ENCODE data around the gene USP24.

Gene USP24

DNA sequence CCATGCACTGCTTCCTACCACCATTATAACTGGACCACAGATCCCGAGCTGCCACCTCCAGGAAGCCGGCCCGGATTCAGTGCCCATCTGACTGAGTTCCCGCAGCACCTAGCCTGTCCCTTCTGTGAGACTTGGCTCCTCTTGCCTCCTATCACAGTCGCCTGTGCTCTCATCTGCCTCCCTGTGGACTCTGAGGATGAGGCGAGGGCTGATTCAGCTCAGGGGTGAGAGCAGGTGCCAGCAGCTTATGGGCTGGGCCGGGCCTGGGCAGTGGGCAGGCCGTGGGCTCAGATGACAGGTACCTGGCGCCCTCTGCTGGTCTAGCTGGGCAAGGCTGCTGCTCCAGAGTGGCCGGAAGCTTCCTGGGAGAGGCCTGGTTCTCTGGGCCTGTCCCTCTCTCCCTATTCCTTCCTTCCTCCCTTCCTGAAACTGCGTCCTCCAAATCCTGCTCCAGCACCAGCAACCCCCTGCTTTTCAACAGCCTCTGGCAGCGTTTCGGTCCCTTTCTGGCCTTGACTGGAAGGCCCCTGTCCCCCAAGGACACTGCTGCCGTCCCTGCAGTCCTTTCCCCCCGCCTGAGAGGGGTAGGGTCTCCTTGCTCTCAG lies 193.1 kb downstream of the USP24 start:
- peak; percentile 51 for DNase-seq

DNA sequence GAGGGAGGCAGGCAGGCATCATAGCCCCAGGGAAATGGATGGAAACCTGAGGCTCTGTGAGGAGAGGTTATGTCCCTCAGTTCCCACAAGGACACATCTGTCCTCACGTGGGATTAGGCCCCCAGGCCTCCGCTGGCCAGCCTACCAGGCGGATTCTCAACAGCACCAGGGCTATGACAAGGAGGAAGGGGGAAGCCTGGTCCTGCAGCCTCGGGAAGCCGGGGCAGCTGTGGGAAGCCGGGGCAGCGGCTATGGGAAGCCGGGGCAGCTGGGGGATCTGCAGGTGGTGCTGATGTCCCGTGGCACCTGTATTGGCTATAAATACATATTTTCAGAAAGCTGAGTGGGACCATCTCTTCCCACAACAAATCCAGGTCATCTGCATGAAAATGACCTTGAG lies 196.8 kb downstream of the USP24 start:
- DNase-seq = no peak
